ENCODE data around the gene CTSH.

Gene CTSH

DNA sequence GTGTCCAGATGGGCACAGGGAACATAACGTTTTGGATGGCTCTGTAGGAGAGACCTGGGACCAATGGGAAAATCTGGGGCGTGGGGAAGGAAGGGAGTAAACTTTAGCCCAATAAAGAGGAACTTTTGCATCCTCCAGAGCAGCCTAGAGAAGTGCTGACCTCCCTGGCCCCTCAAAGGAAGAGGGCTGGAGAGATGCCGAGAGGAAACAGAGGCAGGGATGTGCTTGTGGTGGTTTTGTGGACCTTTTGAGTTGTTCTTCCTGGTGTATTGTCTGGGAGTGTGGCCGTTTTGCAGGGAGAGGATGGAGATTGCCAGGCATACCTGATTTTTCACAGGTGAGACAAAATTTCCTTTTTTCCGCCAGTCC lies 10.2 kb downstream of the CTSH start:
- no peaks in the 10 kb centered on the region for H3K9me3 Mint-ChIP-seq
- no peaks in the 10 kb centered on the region for H3K36me3 Mint-ChIP-seq (ENCODE audit: low read depth)
- no peak overlapping the region for H3K4me3 Mint-ChIP-seq
- H3K27ac Mint-ChIP-seq = peak overlapping the region; percentile 87
- peaks cover 2% of the 10 kb centered on the region for H3K27me3 Mint-ChIP-seq (ENCODE audit: low read depth, poor library complexity)
- DNase-seq = no peak
- TF ChIP-seq, protein P1, sequence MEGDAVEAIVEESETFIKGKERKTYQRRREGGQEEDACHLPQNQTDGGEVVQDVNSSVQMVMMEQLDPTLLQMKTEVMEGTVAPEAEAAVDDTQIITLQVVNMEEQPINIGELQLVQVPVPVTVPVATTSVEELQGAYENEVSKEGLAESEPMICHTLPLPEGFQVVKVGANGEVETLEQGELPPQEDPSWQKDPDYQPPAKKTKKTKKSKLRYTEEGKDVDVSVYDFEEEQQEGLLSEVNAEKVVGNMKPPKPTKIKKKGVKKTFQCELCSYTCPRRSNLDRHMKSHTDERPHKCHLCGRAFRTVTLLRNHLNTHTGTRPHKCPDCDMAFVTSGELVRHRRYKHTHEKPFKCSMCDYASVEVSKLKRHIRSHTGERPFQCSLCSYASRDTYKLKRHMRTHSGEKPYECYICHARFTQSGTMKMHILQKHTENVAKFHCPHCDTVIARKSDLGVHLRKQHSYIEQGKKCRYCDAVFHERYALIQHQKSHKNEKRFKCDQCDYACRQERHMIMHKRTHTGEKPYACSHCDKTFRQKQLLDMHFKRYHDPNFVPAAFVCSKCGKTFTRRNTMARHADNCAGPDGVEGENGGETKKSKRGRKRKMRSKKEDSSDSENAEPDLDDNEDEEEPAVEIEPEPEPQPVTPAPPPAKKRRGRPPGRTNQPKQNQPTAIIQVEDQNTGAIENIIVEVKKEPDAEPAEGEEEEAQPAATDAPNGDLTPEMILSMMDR (IDR thresholded peaks at IDR 0.05) = no peak
- peaks cover 27% of the 10 kb centered on the region for H3K4me1 Mint-ChIP-seq

DNA sequence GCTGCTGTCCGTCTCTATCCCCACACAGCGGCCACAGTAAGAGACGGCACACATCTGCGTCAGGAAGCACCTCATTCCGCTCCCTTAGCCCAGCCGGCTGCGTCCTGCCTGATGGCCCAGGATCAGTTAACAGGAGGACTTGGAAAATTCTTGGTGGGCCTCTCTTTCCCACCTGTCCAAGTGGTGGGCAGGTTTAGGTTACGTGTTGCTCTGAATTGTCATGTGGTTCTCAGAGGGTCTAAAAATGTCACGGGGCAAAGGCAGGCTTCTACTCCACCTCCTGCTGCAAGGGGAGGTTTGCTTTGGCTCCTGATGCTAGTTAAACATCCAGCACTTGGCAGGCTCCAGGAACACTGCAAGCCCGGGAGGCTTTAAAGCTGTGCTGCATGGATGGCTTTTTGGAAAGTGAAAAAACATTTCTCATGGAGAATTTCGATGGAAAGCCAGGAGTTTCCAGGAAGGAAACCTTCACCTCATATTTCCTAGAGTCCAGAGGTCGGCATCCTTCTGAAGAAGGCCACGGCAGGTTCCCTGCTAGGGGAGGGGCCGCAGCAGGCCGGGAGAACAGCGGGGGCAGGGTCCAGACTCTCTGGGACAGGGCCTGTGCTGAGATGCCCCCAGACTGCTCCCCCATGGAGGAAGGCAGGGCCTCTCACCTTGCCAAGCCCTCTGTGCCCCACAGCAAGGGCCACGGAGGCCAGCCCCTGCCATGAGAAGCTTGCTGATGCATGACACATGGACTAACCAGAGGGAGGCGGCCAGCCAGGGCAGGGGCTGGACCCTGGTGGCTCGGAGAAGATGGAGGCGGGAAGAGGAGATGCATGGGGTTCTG lies 10.8 kb downstream of the CTSH start:
- TF ChIP-seq, protein P1 (IDR thresholded peaks at IDR 0.05) = no peak

DNA sequence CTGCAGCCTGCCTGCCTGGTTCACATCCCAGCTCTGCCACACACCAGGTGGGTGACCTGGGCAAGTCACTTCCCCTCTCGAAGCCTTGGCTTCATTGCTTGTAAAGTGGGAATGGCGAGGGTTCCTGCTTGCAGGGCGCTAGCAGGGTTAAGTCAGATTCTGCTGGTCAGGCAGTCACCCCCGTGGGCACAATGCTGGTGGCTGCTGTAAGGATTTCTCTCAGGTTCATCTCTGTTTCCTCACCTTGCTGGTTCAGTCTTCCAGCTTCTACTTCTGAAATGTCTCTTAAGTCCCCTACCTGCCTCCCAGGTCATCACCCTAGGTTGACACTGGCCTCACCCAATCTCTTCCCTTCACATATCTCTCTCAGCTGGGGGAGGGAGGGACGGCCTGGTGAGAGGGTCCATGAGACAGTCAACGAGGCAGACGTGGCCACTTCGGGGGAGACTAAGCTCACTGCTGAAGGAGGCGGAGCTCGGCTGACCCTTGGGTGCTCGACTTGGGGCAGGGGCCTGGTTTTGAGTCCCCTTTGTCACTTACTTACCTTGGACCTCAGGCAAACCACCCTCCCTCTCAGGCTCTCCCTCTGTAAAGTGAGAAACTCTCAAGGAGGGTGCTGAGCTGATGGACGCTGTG lies 11.5 kb downstream of the CTSH start:
- Mint-ChIP-seq H3K27ac (peak overlapping the region; percentile 14), H3K27me3 (ENCODE audit: low read depth, poor library complexity) (peaks cover 2% of the 10 kb centered on the region)
- TF ChIP-seq, protein P1 (IDR thresholded peaks at IDR 0.05) = no peak

More for the DNA sequence above, 10.8 kb downstream of the CTSH start:
- peak; percentile 13 for DNase-seq
- peaks cover 2% of the 10 kb centered on the region for H3K27me3 Mint-ChIP-seq (ENCODE audit: low read depth, poor library complexity)
- peaks cover 27% of the 10 kb centered on the region for H3K4me1 Mint-ChIP-seq
- no peak overlapping the region for H3K4me3 Mint-ChIP-seq
- H3K36me3 Mint-ChIP-seq (ENCODE audit: low read depth) = no peaks in the 10 kb centered on the region
- H3K27ac Mint-ChIP-seq = peak overlapping the region; percentile 87
- no peaks in the 10 kb centered on the region for H3K9me3 Mint-ChIP-seq

DNA sequence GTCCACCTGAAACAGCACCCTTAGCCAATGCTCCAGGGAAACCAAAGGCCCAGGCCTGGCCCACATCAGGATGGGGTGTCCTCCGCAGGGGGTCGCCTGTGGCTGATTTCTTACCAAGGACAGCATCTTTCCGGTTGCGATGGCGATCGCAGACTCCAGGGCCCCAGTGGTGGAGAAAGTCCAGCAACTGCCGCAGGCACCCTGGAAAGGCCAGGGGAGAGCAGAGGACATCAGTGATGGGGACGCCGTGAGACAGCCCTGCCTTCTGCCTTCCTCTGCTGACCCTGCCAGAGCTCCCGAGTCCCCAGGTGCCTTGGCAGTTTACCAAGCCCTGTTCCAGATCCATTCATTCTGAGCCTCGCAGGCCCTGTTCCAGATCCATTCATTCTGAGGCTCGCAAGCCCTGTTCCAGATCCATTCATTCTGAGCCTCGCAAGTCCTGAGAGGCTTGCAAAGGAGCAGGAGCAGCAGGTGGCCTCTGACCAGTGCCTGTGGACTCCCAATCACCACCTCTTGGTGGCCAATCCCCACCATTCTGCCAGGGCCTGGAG lies 12.5 kb downstream of the CTSH start:
- TF ChIP-seq, protein P1 (IDR thresholded peaks at IDR 0.05) = no peak
- Mint-ChIP-seq H3K9me3 (no peaks in the 10 kb centered on the region), H3K4me1 (peaks cover 25% of the 10 kb centered on the region), H3K27me3 (ENCODE audit: low read depth, poor library complexity) (peaks cover 2% of the 10 kb centered on the region), H3K36me3 (ENCODE audit: low read depth) (peaks cover 5% of the 10 kb centered on the region), H3K4me3 (no peak overlapping the region), H3K27ac (no peak overlapping the region)
- no peak for DNase-seq

More for the DNA sequence above, 11.5 kb downstream of the CTSH start:
- Mint-ChIP-seq H3K4me1 (peaks cover 27% of the 10 kb centered on the region), H3K4me3 (no peak overlapping the region), H3K9me3 (no peaks in the 10 kb centered on the region), H3K36me3 (ENCODE audit: low read depth) (no peaks in the 10 kb centered on the region)
- no peak for DNase-seq

DNA sequence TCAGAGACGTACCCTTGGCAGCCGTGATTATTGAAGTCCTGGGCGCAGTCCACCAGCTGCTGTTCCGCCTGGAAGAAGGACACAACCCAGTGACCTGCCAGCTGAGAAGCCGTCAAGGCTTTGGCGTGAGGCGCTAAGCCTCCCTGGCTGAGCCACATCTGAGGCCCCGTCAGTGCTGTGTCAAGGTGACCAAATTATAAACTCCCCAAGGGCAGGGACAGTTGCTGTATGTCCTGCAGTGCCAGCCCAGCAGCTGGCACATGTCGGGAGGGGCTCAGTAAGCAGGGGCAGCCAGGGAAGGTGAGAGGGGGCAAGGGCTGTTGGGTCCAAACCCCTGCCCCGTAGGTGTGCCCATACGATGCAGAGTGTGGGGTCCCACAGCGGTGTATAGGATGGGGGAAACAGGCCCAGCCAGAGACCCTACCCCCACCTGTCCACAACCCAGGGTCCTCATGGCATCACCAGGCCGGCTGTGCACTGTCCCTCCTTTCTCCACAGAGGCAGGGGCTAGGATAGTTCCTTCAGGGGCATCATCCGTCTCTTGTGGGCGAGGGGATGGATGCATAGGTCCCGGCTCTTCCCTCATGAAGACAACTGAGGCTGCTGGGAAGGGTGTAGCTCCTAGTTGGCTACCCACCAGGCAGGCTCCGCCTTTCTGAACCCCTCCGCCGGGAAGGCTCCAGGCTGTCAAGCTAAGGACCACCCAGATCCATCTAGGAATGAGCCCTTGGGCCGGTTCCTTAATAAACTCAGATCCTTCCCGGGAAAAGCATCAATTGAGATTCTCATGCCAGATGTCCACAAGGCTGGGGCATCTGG lies 13.2 kb downstream of the CTSH start:
- DNase-seq = no peak
- Mint-ChIP-seq H3K4me1 (peaks cover 21% of the 10 kb centered on the region), H3K27me3 (ENCODE audit: low read depth, poor library complexity) (peaks cover 2% of the 10 kb centered on the region), H3K27ac (no peak overlapping the region), H3K4me3 (no peak overlapping the region), H3K9me3 (no peaks in the 10 kb centered on the region), H3K36me3 (ENCODE audit: low read depth) (peaks cover 11% of the 10 kb centered on the region)
- TF ChIP-seq, protein P1 (IDR thresholded peaks at IDR 0.05) = no peak
